GM18951 (cell line): ENCODE results near the gene PLD5.
"Not testable (repeated sequence)": the region's sequence is repeated elsewhere in the genome, so short reads cannot be mapped to it uniquely, and the experiment has no call there.

Experiments
- POLR2A ChIP-seq: IDR thresholded peaks from 4 replicates; pipeline ENCODE4 v1.6.1; 2011; ENCODE audit warnings: mild to moderate bottlenecking; ENCODE audit not compliant: insufficient read length, insufficient read depth; ENCODE audit errors: extremely low read depth
- in situ Hi-C: fragments of 300-500 bp; cut with MboI; formaldehyde crosslinking; loops from one replicate; pipeline ENCODE4 v1.12.0; 2022; ENCODE audit warnings: low sequenced_read_pairs, mixed read lengths, inconsistent platforms; ENCODE audit not compliant: unreplicated experiment

Gene PLD5

DNA sequence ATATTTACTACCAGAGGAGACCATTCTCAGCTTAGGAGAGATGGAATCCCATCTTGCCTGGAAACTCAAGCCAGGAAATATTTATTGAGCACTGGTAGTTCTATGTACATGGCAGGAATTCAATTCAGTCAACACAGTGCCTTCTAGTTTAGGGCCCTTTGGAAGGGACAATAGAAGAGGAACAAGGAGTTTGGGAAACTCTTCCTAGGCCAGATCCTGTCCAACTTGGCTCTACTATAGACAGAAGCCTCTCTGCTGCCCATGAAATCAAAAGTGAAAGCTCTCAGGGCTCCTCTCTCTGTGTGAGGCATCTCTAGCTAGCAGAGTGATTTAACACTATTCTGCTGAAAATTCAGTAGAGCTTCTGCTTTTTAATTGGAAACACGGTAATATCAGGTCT, 281.0 kb downstream of the PLD5 start:
- in situ Hi-C loops, result no loop called here
- TF ChIP-seq POLR2A, result no peak

- in situ Hi-C loops, result no loop called here
- no peak for TF ChIP-seq POLR2A
Measured at GRCh38 chr1:242242983-242243382, 281.5 kb downstream of the PLD5 start.

DNA sequence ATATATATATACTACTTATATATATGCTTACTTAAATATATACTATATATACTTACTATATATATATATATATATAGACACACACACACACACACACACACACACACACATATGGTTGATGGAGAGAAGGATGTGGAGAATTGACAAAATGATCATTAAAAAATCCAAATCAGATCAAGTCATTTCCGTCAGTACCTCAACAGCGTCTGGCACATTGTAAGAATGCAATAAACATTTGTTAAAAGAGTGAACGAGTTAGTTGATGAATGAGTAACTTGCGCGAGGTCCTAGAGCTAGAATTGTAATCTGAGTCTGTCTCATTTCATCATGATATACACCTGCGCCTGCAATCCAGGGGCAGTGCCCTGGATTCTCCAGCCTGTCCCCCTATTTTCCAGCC, 282.6 kb downstream of the PLD5 start:
- in situ Hi-C loops, result no loop called here
- TF ChIP-seq POLR2A, result no peak

- in situ Hi-C loops, result no loop called here
- no peak for TF ChIP-seq POLR2A
Measured at GRCh38 chr1:242240691-242241090, 283.8 kb downstream of the PLD5 start.

- in situ Hi-C loops, result no loop called here
- no peak for TF ChIP-seq POLR2A
Measured at GRCh38 chr1:242240077-242240476, 284.4 kb downstream of the PLD5 start.

DNA sequence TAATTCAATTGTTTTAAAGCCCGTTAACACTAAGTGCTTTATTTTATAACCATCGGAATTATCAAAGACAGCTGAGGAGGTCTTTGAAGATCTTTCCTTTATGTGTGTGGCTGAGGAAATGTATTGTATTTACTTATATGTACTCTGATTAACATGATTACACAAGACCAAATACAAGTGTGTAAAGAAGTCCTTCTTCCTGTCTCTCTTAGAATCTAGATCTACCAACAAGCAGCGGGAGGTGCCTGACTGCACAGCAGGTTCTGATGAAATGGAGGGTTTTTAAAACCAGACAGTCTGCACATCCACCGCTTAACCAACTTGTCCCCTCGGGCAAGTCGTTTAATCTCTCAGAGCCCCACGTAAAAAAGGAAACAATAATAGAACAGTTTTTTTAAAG, 285.1 kb downstream of the PLD5 start:
- no peak for TF ChIP-seq POLR2A
- in situ Hi-C loops, result no loop called here

- in situ Hi-C loops, result no loop called here
- no peak for TF ChIP-seq POLR2A
Measured at GRCh38 chr1:242237051-242237450, 287.4 kb downstream of the PLD5 start.

- no peak for TF ChIP-seq POLR2A
- in situ Hi-C loops, result no loop called here
Measured at GRCh38 chr1:242228991-242229390, 295.5 kb downstream of the PLD5 start.

DNA sequence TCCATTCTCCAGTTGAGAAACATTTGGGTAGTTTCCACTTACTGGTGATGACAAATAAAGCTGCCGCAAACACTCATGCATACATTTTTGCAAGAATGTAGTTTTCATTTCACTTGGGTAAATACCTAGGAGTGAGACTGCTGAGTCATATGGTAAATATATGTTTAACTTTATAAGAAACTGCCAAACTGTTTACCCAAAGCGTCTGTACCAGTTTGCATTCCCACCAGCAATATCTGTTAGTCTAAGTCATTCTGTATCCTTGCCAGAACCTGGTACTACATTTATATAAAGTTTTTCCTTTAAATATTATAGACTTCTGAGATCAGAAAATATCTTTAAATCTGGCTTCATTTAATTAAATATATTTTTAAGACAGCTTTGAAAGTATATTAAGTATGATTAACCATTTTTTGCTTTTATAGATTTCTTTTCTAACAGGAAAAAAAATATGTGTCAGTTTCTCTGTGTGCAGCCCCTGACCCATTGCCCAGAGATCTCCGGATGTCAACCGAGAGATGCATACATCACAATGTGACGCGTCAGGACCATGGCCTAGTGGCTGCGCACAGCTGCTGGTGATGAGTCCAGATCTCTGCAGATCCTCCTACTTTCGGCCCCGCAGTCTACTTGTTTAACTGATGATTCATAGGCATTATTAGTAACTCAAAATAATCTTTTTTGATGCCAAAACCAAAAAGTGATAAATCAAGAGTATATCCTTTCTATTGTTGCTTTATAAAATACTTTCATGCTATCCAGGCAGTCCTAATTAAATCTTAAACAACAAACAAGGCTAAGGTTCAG, 298.5 kb downstream of the PLD5 start:
- in situ Hi-C loops, result no loop called here
- TF ChIP-seq POLR2A, result no peak

DNA sequence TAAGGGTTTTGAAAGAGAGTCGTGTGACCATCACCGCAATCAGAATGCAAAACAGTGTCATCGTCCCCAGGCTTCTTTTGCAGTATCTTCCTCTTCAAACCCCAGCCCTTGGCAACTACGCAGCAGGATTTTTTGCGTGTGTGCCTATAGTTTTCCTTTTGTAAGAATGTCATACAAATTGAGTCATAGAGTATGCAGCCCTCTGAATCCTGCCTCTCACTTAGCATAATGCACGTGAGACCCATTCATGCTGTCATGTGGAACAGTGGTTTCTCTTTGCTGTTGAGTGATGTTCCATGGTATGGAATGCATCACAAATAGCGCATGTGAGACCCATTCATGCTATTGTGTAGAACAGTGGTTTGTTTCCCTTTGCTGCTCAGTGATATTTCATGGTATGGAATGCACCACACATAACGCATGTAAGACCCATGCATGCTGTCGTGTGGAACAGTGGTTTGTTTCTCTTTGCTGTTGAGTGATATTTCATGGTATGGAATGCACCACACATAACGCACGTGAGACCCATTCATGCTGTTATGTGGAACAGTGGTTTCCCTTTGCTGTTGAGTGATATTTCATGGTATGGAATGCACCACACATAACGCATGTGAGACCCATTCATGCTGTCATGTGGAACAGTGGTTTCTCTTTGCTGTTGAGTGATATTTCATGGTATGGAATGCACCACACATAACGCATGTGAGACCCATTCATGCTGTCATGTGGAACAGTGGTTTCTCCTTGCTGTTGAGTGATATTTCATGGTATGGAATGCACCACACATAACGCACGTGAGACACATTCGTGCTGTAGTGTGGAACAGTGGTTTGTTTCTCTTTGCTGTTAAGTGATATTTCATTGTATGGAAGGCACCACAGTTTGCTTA, 299.4 kb downstream of the PLD5 start:
- in situ Hi-C loops, result not testable (repeated sequence)

DNA sequence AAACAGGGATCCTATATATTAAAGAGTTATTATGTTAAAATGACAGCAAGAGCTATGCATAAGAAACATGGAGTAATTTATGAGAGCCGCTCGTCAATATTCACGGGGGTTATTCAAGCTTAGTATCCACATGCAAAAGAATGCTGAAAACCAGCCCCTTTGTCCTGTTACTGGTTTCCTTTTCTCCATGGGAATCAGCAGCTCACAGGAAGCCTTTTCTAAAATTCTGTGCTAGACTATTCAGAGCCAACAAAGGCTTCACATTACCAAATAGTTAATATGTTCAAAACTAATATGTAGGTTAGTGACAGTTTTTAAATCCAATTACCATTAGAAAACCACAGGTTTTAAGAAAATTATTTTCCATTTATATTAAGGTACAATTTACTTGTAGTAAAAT, 300.0 kb downstream of the PLD5 start:
- no peak for TF ChIP-seq POLR2A
- in situ Hi-C loops, result no loop called here

DNA sequence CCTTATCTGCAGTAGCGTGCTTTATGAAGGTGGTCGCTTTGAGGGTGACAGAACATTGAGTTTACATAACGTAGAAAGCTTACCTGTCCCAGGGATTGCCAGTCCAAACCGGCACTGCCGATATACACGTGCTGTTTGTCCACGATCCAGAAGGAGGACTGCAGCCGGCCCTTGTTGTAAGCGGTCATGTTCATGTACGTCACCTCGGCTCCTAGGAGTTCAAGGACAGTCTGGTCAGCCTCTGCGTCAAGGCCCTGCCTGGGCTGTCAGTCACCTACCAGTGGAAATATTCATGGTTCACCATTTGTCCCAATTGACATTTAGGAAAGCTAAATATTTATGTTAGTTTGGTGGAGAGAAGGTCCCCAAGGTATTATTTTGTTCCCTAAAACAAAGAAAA, 304.6 kb downstream of the PLD5 start:
- TF ChIP-seq POLR2A, result no peak
- in situ Hi-C loops, result no loop called here

GRCh38 chr1:242219298-242219901, 305.1 kb downstream of the PLD5 start:
- in situ Hi-C loops, result no loop called here
- TF ChIP-seq POLR2A, result no peak
